ENCODE results near the gene NCF4. TPM values are rescaled to one million over a fixed set of nuclear protein-coding genes. Genes with fewer than 3 reads are reported as not detected.

The NCF4 gene
- total RNA-seq, 1 experiment from 2014 or later = not detected

GRCh38 chr22:36899498-36899897, 38.7 kb downstream of the NCF4 start:
- no peak for TF ChIP-seq CTCF (conservative IDR thresholded peaks at IDR 0.05)
- Histone ChIP-seq H3K18ac (ENCODE audit: insufficient read length, low read depth, low read length) (no peak overlapping the region), H3K4me2 (ENCODE audit: insufficient read depth, insufficient read length, low read length) (no peak overlapping the region), H2BK5ac (ENCODE audit: insufficient read length, low read length) (no peak overlapping the region), H2AK5ac (ENCODE audit: insufficient read length, low read length) (no peak overlapping the region), H3K79me2 (ENCODE audit: insufficient read depth, low read length) (no peaks in the 10 kb centered on the region), H3K4me1 (ENCODE audit: insufficient read depth, low read length) (peaks cover 6% of the 10 kb centered on the region; the same call in 1 of the 2 replicates), H4K20me1 (ENCODE audit: control insufficient read depth, insufficient read depth, insufficient read length) (no peaks in the 10 kb centered on the region), H3K9ac (ENCODE audit: extremely low read depth, insufficient read length, low read length) (no peak overlapping the region), H3K9me3 (ENCODE audit: control insufficient read depth, low read depth, low read length) (no peaks in the 10 kb centered on the region), H3K23ac (ENCODE audit: insufficient read length, low read depth, low read length) (no peak overlapping the region), H4K91ac (ENCODE audit: insufficient read length, low read depth, low read length) (peak overlapping the region; percentile 30), H3K79me1 (ENCODE audit: insufficient read depth, low read depth, low read length, poor library complexity, severe bottlenecking) (no peaks in the 10 kb centered on the region), H3T11ph (ENCODE audit: low read length) (no peak overlapping the region), H3K4ac (ENCODE audit: low read depth, low read length) (no peak overlapping the region), H3K27me3 (ENCODE audit: insufficient read depth, low read length) (no peaks in the 10 kb centered on the region), H3K56ac (ENCODE audit: insufficient read length, low read depth, low read length) (no peak overlapping the region), H2AFZ (ENCODE audit: low read length) (no peak overlapping the region), H2BK12ac (ENCODE audit: insufficient read length, low read depth, low read length) (peak overlapping the region; percentile 71), H4K8ac (replicated peaks; ENCODE audit: insufficient read length, low read depth, low read length) (no peak overlapping the region), H3K23me2 (ENCODE audit: insufficient read length, low read depth, low read length, poor library complexity, severe bottlenecking) (no peaks in the 10 kb centered on the region), H2BK120ac (ENCODE audit: low read depth, low read length, poor library complexity, severe bottlenecking) (no peak overlapping the region), H3K14ac (ENCODE audit: insufficient read depth, low read length) (no peak overlapping the region), H2BK15ac (ENCODE audit: low read depth, low read length) (no peak overlapping the region), H4K5ac (ENCODE audit: insufficient read length, low read depth, low read length) (no peak overlapping the region), H3K27ac (ENCODE audit: insufficient read length, low read depth, low read length) (no peak overlapping the region), H2BK20ac (ENCODE audit: low read depth, low read length, poor library complexity, severe bottlenecking) (no peak overlapping the region)
- H3K36me3 Mint-ChIP-seq (ENCODE audit: insufficient read depth in 1 of 3, low read depth in 3 of 3) = peaks cover 7 to 19% (median 10%) of the 10 kb centered on the region in 3 experiments; a peak in 6 of 7 replicates
- H3K27me3 Mint-ChIP-seq (ENCODE audit: low read depth) = peaks cover 95% of the 10 kb centered on the region
- DNase-seq = no peak
- peaks cover 22 to 27% of the 10 kb centered on the region in 2 experiments for H3K4me1 Mint-ChIP-seq
- WGBS (ENCODE audit: extremely low coverage, insufficient read length, low lambda C conversion rate) = no CpG with 5 or more reads among the region's 1 CpG
- H3K27ac Mint-ChIP-seq = peak overlapping the region in 1 of 3 experiments; percentile 84; a peak in 2 of 7 replicates
- H3K9me3 Mint-ChIP-seq = peaks cover 25 to 34% of the 10 kb centered on the region in 2 experiments
- no peak overlapping the region; a peak in 1 of 5 replicates for H3K4me3 Mint-ChIP-seq
